Effector CD8-positive, alpha-beta T cell (primary cell): Measurements from ENCODE around the gene EIF4A3.
"Not testable (repeated sequence)": the region's sequence is repeated elsewhere in the genome, so short reads cannot be mapped to it uniquely, and the experiment has no call there.

Experiments
- DNase-seq: peaks from one replicate; lab custom pipeline; 2025; lab: John Stamatoyannopoulos, UW

EIF4A3 gene

DNA sequence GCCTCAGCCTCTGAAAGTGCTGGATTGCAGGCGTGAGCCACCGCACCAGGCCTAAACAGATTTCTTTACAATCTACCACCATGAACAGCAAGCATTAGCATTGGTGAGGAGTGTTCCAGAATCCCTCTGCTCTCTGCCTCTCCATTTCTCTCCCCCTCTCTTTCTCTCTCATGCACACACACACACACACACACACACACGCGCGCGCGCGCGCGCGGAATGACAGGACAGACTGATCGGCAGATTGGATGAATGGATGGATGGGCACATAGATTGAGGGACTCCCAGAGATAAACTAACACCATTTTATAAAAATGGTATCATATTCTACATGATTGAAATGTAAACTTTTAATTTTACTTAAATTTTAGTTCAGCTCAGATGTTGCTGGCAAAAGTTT, 26.2 kb upstream of the EIF4A3 start:
- no peak for DNase-seq

DNA sequence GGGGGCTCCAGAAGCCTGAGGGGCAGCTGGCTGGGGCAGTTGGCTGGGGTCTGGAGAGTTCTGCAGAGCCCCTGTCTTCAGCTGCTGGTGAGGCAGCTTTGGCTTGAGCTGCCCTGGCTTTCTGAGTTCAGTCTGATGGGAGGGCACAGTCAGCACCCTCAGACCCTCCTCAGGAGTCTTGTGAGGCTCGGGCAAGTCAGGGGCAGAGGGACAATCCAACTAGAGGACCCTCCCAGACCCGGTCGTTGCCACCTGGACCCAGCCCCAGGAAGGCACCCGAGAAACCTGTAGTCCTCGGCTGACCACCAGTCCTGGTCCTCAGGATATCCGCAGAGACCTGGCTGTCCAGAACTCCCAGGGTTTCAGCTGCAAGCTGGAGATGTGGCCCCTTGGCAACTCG, 24.8 kb upstream of the EIF4A3 start:
- DNase-seq: no peak

DNA sequence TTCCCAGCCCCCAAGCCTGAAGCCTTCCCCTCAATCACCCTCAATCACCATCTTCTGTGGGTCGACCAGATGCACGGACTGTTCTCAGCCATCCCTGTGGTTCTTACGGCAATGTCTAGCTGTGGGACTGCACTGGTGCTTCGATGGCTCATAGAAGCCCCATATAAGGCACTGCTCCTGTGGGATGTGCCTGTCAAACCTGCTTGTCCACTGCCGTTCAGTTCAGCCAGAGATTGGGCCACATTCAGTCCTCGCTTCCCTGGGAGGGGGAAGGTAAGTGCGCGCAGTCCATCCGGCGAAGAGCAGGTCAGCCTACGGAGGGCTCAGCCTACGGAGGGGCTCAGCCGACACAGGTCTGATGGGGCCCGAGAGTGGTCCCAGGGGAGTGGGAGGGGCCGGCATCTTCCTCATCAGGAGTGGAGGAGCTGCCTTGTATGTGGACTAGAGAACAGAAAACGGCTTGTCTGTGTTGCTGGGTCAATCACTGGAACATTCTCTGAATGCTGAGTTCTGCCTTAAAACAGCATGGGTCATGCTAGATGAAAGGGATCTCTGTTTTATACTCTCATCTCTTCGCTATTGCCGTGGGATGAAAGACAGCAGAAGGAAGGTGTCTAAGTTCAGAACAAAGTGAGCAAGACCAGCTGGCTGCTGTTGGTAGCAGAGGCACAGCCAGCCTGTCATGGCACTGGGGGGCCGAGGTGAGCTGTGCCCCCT, 23.0 kb upstream of the EIF4A3 start, which contains the start of gene CARD14:
TSS of gene CARD14 (plus strand) at position 247 of the 717 bp plus-strand sequence. CDS start 11,409 bp downstream, outside the sequence.
- DNase-seq: no peak

DNA sequence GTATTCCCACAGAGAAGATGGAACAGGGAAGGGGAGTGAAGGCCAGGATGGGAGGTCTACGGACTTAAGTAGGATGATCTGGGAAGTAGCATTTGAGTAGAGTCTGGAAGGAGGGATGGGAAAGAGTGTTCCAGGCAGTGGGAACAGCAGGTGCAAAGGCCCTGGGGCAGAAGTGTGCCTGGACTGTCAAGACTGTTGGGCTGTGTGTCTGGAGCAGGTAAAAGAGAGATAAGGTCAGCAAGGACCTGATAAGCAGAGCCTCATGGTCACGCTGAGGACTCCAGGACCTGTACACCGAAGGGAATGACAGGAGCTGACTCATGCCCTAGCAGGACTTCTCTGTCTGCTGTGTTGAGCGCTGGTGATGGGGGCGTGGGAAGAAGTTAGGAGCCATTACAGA, 22.2 kb upstream of the EIF4A3 start:
- DNase-seq: no peak

DNA sequence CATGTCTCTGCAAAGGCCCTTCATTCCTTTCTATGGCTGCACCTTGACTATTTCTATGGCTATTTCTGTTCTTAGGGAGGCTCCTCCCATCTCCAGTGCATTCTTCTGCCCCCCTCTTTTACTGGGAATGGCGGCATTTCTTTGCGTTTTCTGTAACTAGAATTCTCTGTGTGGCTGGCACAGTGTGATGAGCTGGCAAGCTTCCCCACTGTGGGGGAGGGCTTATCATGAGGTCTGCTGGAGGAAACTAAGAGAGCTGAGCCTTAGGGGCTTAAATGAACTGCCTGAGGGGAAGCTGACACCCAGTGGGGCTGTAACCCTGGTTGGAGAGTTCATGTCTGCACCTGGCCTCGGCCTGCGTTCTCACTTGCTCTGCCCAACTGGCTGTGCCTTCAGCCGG, 21.4 kb upstream of the EIF4A3 start:
- no peak for DNase-seq

DNA sequence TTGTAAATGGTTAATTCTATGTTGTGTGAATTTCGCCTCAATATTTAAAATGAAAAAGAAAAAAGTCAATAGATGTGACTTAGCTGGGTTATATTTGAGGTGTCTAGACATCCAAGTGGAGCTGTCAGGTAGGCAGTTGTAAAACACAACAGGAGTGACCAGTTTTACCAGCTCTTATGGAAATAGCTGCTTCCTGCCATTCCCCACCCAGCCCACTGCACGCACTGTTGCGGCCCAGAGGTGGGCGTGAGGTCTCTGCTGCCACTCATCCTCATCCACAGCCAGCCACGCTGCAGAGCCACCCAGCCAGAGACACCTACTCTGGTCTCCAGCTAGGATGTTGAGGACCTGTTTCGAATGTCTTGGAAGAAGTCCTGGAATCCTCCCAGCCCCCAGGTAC, 19.5 kb upstream of the EIF4A3 start:
- no peak for DNase-seq

DNA sequence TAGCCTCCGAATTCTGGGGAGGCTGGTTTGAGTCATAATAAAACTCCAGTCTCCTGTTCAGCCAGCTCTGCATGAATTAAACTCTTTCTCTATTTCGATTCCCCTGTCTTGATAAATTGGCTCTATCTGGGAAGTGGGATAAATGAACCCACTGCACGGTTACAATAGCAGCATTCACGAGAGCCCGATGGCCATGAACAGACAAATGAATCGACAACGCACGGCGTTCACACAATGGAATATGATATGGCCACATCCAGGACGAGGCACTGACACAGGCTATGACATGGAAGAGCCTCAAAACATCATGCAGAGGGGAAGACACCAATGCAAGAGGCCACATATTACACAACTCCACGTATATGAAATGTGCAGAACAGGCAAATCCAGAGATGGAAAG, 17.3 kb upstream of the EIF4A3 start:
- DNase-seq: no peak

DNA sequence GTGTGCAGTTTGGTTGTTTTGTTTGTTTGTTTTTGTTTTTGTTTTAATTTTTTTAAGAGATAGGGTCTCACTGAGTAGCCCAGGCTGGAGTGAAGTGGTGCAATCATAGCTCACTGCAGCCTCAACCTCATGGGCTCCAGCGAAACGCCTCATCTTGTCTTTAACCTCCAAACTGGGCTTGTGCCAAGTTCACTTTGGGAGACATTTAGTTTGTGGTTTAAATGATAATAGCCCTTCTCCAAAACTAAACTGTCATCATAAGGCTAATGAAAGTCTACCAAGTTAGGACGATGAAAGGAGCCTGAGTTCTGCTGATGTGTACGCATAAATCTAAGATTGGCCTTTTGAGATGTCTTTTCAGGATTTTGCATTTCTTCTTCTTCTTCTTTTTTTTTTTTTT, 16.4 kb upstream of the EIF4A3 start:
- no peak for DNase-seq

DNA sequence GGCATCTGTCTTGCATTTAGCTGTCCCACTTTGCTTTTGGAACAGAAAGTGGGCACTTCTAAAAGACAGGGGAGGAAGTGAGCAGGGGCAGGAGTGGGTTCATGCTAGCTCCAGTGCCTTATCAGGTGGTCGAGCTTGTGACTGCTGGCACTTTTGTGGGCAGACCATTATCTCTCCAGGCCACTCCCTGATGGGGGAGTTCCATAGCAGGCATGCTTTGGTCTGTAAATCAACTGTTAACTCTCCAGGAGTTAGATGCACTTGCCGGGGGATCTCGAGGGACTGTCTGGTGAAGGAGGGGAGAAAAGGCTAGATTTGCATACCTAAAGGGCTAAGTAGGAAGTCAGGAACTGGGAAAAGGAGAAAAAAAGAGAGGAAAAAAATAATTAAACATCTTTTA, 13.6 kb upstream of the EIF4A3 start:
- no peak for DNase-seq

DNA sequence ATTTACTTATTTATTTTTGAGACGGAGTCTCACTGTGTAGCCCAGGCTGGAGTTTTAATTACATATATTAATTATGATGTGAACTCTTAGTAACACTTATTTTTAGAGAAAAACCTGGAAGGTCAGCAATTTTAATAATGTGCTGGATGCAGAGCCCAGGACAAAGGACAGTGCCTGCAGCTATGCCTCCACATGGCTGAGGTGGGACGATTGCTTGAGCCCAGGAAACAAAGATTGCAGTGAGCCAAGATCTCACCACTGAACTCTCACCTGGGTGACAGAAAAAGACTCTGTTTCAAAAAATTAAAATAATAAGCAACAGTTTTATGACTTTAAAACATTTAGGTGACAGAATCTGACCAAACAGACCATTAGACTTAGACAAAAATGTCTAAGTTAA, 11.9 kb upstream of the EIF4A3 start:
- no peak for DNase-seq

DNA sequence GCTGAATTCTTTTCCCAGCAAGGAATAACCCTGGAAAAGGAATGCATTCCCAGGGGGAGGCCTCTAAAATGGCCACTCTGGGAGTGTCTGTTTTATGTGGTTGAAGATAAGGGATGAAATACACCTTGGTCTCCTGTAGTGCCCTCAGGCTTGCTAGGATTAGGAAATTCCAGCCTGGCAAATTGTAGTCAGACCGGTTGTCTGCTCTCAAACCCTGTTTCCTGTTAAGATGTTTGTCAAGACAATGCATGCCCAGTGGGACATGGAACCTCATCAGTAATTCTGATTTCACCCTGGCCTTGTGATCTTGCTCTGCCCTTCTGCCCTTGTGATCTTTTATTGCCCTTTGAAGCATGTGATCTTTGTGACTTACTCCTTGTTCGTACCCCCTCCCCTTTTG, 8.7 kb upstream of the EIF4A3 start:
- DNase-seq: not testable (repeated sequence)

DNA sequence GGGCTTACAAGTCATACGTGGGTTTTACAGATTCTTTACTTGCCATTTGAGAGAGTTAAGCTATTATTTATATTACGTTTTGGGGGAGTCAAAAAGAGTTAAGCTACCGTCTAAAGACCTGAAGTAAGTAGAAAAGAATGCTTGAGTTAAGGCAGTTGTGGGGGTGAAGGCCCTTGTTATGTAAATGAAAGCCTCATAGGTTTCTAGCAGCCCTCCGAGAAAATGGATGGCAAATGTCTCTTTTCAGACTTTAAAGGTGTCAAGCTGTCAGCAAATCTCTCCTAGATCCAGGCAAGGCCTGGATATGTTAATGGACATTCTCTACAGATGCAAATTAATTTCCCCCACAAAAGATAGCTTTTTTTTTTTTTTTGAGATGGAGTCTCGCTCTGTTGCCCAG, 7.2 kb upstream of the EIF4A3 start:
- no peak for DNase-seq

DNA sequence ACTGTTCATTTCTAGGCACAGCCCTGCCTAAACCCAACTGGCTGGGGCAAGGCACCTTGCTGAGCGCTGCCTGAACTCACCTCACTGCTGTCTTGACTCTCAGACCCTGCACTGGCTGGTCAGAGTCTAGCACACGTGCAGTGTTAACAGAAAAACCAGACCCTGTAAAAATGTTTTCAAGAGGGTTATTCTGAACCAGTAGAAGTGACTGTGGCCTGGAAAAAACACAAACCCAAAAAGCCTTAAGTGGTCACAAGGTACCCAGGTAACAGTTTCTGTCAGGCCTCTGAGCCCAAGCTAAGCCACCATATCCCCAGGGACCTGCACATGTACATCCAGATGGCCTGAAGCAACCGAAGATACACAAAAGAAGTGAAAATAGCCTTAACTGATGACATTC, 6.1 kb upstream of the EIF4A3 start:
- DNase-seq: no peak

DNA sequence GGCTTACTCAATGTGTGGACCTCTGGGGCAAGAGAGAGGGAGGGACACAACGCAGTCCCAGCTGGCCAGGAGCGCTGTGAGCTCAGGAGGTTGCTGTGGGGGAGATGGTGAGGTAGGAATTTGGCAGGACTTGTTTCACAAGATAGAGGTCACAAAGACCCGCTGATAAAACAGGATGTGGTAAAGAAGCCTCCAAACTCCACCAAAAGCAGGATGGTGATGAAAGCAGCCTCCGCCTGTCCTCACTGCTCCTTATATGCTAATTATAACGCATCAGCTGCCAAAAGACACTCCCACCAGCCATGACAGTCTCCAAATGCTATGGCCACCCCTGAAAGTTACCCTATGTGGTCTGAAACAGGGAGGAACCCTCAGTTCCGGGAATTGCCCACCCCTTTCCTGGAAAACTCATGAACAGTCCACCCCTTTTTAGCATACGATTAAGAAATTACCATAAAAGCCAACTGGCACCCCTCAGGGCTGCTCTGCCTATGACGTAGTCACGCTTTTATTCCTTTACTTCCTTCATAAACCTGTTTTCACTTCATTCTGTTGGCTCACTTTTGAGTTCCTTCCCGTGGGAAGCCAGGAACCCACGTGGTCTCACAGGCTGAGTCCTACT, 5.3 kb upstream of the EIF4A3 start:
- no peak for DNase-seq

DNA sequence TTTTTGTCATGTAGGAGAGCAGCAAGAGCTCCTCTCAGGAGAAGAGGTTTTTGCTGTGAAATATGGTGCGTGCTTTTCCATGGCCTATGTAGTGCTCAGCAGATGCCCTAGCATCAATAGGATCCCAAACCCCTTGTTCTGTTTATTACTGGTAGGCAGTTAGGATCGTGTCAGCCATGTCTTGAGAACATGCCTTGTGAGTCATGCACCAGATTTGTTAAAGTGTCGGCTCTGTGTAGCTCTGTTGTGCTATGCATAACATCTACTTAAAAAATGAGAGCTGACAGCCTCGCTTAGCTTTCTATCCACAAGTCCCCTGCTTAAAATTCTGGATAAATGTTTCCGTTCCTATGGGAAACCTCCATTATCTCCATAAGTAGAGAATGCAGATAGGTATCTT, 4.4 kb upstream of the EIF4A3 start:
- DNase-seq: no peak

DNA sequence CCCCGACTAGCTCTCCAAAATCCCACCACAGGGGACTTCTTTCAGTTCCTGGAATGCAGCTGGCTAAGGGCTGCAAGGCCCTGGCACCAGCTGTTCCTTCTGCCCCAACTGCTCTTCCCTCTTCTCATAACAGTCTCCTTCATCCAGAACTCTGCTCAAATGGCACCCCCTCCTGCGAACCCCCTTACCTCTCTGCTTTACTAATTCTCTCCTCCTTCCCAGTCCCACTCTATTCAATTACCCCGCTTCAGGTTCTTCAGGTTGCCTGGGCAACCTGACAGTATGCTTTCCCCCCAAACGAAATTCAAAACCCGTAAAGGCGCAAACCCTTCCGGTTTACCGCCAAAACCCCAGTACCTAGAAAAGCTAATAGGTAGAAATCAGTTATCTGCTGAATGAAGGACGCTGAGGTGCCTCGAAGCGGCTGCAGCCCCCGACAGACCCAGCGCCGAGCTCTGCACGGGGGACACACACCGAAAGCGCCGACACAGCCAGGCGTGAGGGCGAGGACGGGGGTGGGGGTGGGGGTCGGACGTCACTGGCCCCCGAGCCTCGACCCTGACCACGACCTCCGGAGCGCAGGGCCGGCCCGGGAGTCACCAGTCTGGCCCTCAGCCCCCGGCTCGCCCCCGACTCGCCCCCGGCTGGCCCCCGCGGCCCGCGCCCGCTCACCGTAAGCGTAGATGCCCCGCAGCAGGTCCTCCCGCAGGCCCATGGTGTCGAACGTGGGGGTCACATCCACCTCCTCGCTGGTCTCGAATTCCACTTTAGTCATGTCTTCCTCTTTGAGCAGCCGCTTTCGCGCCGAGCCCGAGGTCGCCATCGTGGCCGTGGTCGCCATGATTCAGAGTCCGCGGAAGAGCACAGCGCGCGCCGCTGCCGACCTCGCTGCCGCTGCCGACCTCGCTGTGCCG, 550 bp downstream of the EIF4A3 start:
- DNase-seq: no peak

DNA sequence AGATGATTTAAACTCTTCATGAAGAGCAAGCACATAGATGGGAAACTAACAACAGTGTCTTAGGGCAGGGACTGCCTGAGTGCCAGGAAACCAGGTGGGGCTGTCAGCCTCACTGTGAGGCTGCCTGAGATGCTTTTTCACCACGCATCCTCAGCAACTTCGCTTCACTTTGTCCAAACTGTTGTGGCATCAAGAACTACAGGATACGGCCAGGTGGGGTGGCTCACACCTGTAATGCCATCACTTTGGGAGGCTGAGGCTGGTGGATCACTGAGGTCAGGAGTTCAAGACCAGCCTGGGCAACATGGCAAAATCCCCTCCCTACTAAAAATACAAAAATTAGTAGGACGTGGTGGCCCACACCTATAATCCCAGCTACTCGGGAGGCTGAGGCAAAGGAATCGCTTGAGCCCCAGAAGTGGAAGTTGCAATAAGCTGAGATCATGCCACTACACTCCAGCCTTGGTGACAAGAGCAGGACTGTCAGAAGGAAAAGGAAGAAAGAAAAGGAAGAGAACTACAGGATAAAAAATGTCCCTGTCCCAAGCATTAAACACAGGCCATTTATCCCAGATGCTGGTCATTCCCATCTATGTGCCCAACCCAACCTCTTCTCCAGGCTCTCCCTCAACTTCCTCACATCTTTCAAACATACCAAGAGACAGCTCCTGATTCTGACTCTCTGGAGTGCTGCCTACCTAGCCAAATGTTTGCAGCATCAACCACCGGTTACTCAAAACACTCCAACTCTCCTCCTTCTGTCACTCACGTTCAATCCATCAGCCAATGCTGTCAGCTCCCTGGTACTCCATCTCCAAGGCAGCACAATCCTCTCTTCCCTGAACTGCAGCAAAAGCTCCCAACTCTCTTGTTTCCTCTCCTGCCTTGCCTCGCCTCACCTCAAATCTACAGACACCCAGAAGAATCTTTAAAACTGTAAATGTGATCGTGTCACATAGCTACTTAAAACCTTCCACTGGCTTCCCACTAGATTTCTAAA, 1.6 kb downstream of the EIF4A3 start:
- no peak for DNase-seq

DNA sequence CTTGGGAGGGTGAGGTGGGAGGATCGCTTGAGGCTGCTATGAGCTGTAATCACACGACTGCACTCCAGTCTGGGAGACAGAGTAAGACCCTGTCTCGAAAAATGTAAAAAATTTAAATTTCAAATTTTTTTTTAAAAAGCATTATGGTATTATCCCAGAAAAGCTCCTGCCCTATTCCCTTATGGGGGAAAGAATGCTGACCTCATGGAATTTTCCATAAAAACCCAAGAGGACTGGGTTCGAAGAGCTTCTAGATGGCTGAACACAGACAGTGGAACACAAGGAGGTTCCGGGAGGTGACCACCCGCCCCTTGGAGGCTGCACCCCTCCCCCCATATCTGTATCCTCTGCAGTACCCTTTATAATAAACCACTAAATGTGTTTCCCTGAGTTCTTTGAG, 4.0 kb downstream of the EIF4A3 start:
- no peak for DNase-seq

DNA sequence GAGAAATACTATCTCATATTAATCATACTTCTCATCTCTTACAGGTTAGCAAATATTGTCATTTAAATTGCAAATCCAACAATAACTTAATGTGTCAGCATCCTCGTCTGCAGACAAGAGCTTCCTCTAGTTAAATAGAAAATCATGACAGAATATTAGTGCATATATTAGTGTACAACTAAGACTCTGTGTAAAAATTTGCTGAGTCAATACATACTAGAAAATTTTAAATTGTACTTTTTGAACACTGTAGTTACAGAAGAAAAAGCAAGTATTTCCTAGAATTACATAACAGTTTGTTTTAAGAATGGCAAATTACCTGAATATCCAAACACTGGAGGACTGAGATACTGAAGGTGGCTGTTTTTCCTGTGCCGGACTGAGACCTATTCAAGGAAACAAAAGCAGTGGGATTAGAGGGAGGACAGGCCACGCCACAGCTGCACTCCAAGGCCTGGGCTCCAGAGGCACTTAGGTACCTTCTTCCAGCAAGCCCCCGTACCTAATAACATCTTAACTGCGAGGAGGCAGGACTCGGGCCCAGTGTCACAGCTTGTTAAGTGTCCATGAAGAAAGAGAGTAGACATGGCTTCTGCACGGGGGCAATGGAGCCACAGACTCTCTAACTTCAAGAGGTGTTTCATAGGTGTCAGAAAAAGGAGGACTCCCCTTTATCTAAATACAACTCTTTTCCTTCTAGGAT, 5.3 kb downstream of the EIF4A3 start:
- no peak for DNase-seq

DNA sequence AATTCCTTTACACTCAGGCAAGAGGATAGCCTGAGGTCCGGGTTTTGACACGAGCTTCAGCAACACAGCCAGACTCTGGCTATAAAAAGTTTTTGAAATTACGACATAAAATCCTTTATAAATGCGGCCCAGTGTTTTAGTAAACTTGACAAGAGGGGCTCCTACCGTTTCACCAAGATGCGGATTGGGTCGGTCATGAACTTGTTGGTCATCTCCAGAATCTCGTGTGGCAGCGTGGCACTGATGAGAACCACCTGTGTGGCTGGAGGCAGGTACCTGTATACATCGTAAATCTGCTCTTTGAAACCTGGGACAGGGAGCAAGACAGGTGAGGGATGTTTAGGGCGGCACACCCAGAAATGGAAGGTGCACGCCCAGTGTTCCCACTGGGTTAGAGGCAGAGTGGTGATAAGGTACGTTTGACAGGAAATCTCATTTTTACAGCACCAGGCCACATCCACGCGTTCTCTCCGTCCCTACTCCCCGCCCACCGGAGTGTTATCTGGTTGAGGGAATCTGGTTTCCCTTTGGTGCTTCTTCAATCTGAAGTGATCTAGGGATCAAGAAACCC, 8.0 kb downstream of the EIF4A3 start:
- no peak for DNase-seq

DNA sequence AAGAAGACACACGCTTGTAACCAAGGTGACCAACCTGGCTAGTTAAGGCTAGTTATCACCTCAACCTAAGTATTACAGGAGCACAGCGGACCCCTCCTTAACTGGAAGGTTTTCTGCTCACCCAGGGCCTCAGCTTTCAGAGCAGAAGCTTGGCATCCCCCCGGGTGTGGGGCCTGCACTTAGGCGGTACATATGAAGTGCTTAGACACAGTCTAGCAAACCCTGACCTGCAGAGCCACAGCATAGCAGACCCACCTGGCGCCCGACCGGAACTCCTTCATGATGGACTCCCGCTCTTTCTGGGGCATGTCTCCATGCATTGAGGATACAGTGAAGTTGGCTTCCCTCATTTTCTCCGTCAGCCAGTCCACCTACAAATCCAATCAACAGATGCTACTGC, 9.8 kb downstream of the EIF4A3 start:
- no peak for DNase-seq
